GM21786 (cell line): Measurements from ENCODE around the gene HMX1.

Source experiments
- ATAC-seq: cut with Tn5 transposase; IDR thresholded peaks from one replicate; pipeline ENCODE4 v1.9.1; 2021; ENCODE audit not compliant: unreplicated experiment

HMX1 gene

DNA sequence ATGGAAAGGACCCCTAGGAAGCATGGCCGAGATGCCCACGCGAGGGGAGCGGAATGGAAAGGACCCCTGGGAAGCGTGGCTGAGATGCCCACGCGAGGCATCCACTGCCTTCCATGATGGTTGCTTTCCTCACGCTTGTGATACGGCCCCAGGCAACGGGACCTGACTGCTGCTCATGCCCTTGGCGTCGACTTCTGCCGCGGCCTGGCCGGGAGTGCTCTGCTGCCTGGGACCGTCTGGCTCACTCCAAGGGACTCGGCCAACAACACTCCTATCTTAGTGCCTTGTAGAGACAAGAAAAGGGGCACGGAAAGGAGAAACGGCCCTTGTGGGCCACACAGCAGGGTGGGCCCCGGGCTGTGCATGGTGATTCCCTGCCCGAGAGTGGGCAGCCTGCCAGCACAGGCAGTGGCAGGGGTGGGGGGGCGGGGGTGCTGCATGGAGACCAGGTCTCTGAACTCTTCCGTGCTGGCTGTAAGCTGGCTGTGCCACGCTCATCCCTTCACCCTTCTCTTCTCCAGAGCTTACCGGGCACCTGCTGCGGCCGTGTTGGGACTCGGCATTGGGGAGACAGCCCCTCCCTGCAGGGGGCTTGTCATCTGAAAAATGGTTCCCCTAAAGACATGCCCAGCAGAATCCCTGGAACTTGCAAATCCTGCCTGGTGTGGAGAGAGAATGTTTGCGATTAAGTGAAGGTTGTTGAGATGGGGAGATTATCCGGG is 38.6 kb upstream of the HMX1 start:
- ATAC-seq: no peak

DNA sequence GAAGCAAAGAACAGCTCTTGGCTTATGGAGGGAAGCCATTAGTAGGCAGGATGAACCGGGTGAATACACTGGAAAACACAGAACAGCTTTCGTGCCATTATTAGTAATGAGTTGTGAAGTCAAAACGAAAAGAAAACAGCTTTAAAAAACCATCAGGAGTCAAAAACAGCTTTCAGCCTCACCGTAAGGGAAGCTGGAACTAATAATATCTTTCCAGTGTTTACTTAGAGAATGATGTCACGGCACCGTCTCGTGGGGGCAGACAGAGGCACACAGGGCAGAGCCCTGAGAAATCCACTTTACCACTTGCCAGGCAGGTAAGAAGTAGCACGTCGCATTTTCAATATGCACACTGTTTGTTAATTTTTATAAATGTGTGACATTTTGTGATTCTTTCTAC is 37.9 kb upstream of the HMX1 start:
- no peak for ATAC-seq

DNA sequence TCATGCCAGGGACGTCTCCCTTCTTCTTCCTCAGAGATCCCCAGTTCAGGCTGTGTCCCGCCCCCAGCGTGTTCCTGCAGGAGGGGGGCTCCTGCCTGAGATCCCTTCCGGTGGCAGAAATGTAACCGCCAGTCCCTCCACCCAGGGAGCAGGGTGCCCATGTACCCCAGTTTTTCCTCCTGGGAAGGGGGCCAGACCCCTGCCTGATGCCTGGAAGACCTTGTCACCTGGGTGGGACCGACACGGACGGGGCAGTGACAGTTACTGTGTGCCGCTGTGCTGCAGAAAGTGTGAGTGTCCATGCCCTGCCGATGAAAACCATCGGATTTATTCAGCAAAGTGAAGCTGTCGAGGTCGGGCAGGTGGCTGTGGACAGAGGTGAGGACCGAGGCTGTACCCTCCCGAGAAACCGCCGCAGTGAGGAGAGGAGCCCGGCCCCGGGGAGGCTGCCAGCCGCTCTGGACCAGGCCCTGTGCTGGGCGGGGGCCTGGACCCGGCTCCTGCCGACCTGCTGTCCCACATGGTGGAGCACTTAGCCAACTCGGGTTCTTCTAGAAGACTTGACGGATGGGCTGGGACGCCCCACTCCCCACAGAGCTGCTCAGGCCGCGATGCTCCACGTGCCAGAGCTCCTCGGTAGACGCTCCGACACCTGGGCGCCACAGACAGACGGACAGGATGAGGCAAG is 36.7 kb upstream of the HMX1 start:
- ATAC-seq: no peak

DNA sequence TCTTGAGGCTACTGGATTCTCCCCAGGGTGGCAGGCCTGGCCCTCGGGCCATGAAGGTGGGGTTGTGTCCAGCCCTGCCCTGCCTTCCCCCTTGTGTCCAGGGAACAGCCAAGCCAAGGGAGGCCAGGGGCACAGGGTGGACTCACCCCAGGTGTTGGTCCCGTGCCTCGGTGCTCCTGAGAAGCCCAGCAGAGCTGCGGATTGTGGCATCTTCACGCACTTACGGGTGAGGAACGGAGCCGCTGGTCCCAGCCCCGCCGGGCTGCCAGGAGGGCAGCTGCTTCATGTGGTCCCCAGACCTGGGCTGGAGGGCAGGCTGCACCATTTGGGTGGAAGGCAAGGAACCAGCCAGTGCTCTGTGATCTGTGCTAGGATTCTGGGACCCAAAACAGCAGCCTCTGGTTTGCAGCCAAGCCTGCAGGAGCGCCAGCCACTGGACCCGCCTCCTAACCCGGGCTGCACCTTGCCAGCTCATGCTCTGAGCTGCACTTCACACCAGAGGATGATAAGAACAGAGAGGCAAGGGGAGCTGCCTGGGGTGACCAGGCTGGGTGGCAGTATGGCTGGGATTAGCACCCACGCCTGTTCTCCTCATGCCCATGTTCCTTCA is 36.1 kb upstream of the HMX1 start:
- no peak for ATAC-seq

DNA sequence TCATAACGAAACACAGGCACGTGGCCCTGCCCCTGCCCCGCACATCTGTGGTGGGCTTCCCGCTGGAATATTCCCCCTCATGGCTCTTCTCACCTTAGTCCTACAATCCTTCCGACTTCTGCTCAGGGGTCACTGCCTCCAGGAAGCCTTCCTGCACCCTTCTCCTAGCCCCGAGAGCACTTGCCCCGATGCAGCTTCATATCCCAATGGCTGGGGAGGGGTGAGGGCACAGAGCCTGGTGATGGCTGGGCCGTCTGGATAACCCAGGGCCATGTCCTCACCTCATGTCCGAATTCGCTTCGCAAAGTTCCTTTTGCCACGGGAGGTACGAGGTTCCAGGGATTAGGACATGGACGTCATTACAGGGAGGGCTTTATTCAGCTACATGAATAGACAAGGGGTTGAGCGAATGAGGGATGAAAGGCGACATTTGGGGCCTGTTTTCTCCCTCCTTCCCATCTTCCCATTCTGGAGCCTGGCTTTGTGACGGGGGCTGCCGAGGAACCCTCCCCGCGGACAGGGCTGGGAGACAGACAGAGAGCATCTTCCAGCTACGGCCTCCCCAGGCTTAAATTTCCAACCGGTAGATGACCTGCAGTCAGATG is 35.5 kb upstream of the HMX1 start:
- ATAC-seq: no peak

DNA sequence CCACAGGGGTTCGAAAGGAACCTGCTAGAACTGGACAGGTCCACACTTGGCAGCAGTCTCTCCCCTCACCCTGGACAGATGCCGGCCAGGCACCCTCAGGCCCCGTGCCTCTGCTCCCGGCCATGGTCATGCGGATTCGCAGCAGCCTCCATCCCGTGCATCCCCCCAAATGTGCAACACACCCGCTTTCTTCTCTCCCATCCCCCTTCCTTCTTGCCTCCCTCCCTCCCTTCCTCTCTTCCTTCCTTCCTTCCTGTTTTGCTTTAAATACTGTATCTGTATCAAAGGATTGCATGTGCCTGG is 35.0 kb upstream of the HMX1 start:
- no peak for ATAC-seq

DNA sequence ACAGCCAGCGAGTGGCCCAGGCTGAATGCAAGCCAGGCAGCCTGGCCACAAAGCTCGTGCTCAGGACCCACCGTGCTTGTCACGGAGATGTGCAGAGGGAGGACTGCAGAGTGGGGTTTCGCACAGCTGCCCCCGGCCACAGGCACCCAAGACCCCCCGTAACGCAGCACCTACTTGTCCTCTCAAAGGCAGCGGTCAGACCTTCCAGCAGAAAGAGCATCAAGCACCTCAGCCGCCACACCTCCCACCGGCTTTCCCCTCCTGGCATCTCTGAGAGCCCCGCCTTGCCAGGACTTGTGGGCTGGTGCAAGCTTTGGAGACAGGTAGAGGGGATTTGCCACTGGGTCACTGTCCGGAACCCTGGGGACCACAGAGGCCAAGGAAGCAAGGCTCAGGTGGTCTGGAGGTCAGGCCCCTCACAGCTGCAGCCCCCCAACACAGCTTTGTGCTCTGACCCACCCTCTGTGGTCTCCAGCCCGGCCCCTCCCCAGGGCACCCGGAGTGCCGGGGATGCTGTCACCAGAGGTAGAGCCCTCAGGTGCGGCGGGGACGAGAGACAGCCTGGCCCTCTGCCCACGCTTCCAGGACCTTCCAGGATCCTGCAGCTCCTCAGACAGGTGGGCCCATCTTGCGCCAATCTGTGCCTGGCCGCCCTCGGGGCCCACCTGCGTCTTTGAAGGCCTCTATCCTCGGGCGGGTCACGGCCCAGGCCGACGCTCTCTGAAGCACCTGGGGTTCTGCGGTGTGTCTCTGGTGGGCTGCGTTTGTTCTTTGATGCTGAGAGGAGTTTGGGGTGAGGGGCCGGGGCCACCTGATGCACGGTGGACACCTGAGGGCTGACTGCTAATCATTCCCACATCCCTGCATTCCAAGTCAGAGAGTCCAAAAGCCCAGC is 34.4 kb upstream of the HMX1 start:
- no peak for ATAC-seq

DNA sequence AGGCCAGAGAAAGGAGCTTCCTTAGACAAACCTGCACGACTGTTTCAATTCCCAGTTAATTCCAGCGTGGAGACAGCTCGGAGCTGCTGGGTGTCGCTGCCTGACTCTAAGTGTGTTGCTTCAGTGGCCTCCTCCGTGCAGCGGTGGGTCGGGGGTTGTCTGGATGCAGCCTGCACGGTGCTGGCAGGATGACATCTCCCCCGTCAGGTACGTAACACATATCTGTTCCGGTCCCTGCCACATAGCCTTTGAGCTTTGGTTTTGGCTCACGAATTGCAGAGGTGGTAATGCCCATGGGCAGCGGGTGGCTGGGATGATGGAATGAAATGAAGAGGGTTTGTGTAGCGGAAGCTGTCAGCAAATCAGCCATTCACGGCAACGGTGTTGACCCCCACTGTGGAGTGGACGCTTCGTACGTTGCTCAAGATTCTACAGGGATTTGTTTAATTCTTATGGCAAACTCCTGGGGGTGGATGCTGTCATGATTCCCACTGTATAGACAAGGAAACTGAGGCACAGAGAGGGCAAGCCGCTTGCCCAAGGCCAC is 33.7 kb upstream of the HMX1 start:
- no peak for ATAC-seq

DNA sequence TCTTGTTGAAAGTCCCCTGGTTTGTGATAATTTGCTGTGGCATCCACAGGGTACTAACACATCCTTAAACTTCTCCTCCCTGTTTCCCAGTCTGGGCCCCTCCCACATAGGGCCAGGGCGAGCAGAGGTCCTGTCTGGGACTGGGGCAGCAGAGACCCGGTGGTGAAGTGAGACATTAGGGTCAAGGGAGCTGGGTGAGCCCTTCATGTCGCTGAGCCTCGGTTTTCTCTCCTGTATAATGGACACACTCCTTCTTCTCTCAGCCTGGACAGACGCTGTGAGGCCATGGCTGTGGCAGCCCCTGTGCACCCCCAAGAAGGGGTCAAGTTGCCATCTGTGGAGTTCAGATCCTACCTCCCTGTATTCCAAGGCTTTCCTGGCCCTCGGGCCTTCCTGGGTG is 33.0 kb upstream of the HMX1 start:
- no peak for ATAC-seq

DNA sequence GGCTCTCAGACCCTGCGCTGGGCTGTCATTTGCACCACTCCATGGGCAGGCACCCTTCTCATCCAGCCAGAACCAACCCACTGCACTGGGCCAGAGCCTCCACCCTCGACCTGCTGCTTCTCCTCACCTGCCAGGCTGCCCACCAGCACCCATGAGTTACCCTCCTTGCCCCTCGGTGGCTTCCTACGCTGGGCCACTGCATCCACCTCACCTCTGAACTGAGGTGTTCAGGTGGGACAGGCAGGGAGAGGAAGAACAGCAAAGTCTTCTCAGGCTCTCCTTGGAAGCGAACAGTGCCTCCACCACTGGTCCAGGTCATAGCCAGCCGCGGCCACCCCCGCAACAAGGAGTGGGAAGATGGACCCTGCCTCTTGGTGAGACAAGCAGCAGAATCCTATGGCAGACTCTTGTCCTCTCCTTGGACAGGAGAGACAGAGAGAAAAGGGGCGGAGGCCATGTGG is 32.4 kb upstream of the HMX1 start:
- no peak for ATAC-seq

DNA sequence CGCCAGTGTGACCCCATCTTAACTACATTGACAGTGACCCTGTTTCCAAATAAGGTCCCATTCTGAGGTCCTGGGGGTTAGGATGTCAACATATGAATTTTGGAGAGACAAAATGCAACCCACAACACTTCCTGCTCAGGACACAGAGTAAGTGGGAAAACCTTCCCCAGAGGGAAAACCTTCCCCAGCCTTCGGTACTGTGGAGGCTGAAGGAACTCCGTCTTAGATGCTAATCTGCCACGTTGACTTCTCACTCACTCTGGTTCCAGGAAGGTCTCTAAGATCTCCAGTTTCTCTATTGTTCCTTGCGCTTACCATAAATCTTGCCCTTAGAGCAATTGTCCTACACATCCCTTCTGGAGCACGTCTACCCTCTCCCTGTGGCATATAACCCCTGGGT is 29.7 kb upstream of the HMX1 start:
- ATAC-seq: no peak

DNA sequence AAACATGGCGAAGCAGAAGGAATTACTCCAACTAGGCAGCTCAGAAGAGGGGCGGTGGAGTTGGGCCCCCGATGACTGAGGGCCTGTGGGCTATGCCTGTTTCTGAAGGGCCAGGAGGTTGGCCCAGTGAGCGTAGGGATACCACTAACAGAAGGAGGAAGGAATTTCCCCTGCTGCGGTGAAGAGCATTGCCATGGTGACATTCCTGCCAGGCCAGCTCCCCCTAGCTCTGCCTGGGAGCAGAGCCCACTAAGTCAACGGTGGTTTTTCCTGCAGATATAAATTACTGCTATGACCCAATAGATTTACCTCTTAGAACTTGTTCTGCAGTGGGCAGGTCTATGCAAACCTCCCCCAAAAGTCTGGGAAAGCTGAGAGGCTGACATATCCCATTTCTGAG is 28.9 kb upstream of the HMX1 start:
- ATAC-seq: no peak

DNA sequence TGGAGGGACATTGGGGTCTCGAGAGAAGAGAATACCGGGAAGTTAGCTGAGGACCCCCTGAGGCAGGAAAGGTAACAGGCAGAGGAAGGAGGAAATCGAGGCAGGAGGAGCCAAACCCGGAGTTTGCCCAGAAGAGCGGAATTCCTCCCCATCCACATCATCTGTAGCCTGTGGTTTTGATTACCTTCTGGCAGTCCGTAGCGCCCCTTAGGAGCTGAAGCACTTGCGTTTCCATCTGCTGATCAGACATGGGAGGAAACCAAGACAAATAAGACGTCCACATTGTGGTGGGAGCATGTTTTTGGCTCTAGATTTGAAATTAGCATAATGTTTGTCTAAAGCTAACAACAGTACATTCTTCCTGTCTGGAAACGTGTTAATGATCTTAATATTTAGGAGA is 26.8 kb upstream of the HMX1 start:
- ATAC-seq: no peak

DNA sequence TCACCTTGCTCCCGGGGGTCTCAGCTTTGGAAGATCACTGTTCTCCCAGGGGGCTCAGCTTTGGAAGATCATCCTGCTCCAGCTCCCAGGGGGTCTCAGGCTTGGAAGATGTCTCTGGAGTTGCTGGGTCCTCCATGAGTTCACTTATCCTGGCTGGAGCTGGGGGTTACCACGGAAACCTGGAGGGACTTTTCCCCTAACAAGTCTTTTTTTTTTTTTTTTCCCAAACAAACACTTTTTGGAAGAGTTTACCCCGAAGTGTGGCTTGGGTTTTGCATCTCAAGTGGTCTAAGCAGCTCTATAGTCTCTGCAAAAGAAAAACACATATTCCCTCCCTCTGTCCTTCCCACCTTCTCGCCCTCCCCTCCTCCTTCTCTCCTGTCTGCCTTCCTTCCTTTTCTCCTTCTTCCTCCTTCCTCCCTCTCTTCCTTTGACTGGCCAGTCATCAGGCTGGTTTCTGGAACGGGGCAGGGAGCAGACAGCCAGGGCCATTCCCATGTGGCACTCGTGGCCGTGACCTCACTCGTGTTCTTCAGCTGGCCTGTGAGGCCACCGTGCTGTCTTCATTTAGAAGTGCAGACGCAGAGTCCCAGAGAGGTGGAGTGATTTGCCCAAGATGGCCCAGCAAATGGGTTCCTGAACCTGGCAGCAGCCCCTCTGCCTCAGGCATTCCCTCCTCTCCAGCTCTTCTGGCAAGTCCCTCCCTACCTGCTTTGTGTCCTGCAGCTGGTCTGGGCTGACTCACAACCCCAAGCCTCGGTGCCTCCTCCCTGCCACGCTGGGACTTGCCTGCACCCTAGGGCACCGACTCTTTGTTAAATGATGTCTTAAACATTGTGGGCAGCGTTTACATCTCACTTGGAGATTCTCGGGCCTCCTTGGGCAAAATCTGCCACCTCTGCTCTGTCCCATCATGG is 25.9 kb upstream of the HMX1 start:
- ATAC-seq: no peak

DNA sequence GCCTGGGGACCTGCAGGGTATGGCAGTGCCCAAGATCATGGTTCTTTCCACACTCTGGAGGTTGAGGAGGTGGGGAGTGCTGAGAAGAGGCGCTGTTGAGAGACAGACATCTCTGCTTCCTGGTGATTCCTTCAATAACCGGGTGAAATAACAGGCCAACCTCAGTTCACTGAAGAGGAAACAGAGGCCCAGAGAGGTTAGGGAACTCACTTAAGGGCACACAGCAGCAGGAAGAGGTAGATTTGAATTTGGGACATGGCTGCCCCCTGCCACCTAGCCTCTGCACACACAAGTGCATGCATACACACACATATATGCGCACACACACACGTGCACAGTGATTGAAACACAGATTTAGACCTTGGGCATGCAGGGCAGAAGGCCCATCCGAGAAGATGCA is 24.9 kb upstream of the HMX1 start:
- ATAC-seq: no peak

DNA sequence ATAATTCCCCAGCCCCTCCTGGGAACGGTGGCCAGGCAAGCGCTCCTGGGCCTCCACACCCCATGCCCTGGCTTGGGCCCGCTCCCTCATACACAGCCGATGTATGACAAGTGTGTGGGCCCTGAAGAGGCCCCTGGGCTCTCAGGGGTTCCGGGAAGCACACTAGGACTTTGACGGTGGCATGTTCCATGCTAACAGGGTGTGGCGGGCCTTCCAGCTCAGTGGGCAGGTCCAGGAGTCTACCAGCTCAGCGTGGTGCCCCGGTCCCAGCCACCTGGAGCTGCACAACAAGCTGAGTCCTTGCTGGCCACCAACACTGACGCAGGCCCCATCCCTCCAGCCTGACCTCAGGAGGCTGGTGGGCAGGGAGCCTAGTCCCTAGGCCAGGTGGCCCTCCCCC is 24.4 kb upstream of the HMX1 start:
- no peak for ATAC-seq

DNA sequence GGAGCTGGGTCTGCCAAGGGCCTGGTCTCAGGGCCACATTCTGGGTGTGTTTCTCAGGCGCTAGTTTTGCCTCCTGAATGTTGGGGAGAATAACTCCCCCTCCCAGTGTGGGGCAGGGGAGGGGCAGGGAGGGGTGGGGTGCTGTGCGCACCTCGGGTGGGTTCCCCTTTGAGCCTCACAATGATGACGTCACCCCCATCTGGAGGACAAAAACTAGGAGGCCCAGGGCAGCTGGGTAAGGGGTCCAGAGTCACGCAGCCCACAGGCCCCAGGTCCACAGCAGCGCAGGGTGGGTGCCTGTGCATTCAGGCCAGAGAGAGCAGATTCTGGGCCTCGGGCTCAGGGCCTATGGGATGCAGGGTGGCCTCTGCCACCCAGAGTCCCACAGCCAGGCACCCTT is 23.7 kb upstream of the HMX1 start:
- no peak for ATAC-seq

DNA sequence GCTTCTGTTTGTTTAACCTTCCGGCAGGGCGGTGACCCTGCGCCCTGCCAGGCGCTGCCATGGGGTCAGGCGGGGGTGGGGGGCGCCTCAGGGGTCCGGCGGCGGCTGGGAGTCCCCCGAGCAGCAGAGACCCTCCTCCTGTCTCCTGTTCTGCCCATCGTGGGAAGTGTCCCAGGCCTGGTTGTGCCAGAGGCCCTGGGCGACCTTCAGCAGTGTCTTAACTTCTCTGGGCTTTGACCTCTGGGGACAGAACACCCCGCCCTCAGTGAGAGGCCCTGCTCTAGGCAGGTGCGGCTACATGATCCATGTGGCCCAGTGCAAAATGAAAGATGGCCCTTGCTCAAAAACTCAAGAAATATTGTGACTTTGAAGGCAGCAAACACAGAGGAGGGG is 22.8 kb upstream of the HMX1 start:
- no peak for ATAC-seq

DNA sequence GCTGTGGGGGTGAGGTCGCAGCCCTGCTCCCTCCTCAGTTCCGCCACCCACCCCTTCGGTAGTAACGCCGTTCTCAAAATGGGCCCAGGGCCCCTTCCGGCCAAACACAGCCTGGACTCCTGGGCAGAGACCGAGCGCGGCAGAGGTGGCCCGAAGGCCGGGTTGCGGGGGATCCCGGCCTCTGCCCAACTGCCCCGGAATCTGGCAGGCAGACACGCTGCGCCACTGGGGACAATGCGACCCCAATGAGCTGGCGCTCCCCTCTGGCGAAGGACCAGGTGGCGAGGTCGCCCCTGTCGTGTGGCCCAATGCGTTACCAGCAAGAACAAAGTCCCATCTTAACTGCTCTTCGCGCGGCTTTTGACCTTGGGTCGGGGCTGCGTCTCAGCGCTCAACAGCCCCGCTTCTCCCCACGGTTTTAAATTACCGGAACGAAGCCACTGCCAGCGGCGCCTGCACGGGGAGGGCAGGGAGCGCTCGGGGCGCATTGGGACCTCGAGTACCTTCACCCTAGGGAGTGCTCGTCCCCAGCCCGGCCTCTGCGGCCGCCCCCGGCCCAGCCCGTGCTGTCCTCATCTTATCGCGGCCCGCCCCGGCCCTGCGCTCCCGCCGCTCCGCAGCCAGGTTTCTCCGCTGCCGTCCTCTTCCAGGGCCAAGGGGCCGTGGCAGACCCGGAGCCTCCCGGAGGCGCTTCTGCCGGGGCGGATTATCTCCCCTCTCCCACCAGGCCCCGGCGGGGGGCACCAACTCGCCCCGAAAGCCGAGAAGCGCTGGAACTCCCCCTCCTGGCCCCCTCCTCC is 22.2 kb upstream of the HMX1 start:
- ATAC-seq: no peak
